ENCODE measurements around the gene SLC2A9.

The SLC2A9 gene

GRCh38 chr4:10020871-10021652 lies at the start of gene SLC2A9:
SLC2A9 (minus strand) TSS chr4:10021497; CDS start chr4:10021429, 68 bp downstream.
- no peak for DNase-seq (ENCODE audit: low read depth)

DNA sequence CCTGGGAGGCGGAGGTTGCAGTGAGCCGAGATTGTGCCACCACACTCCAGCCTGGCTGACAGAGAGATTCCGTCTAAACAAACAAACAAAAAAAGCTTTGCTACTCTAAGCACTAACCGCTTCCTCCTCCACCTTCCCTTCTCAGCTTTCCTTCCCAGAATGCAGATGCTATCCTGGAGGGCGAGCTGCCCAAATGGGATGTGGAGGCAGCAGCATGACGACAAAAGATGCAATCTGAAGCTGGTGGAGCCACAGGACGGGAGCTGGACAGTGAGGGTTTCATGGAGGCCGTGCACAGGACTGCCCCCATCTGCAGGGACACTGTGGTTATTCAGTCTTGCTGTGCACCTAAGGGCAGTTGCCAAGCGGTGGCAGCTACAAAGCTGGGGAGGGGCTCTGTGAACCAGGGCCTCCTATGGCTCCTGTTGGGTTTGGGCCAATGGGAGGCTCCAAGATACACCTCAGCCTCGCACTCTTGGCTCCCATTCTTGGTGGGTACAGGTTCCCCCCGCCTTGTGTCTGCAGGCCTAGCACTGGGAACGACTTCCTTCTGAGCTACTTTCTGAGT lies 47.9 kb upstream of the SLC2A9 start:
- DNase-seq (ENCODE audit: low read depth), result no peak

- no peak for DNase-seq (ENCODE audit: low read depth)
These were observed 45.7 kb upstream of the SLC2A9 start for GRCh38 chr4:10066670-10067651.

GRCh38 chr4:10066206-10066605 lies 44.9 kb upstream of the SLC2A9 start:
- DNase-seq (ENCODE audit: low read depth), result no peak

- no peak for DNase-seq (ENCODE audit: low read depth)
These were observed 42.4 kb upstream of the SLC2A9 start for GRCh38 chr4:10063544-10064300.

- DNase-seq (ENCODE audit: low read depth), result no peak
These were observed 40.5 kb upstream of the SLC2A9 start for GRCh38 chr4:10061650-10062415.

DNA sequence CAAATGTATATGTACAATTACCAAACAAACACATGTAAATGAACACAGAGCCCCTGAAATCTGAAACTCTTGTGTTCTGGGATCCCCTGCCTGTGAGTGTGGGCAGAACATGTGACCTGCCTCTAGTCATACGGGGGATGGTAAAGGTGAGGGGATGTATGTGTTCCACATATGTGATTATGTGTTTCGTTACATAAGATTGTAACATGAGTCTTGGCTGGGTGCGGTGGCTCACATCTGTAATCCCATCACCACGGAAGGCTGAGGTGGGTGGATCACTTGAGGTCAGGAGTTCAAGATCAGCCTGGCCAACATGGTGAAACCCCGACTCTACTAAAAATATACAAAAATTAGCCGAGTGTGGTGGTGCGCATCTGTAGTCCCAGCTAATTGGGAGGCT lies 37.1 kb upstream of the SLC2A9 start:
- DNase-seq (ENCODE audit: low read depth), result no peak

DNA sequence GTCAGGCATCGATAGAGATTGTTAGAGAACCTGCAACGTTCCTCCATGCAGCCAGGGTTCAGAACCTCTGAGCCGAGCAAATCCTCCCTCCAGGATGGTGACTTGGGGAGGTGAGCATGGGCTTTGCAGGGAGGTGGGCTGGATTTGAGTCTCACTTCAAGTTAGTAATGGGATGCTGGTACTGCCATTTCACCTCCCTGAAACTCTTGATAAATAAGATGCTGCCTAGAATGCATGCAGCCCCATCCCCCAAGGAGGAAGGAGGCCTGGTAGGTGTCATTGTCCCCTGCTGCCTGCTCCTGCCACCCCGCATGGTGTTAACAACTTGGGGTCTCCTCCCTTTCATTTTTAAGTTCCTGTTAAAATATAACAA lies 35.7 kb upstream of the SLC2A9 start:
- DNase-seq (ENCODE audit: low read depth), result no peak

DNA sequence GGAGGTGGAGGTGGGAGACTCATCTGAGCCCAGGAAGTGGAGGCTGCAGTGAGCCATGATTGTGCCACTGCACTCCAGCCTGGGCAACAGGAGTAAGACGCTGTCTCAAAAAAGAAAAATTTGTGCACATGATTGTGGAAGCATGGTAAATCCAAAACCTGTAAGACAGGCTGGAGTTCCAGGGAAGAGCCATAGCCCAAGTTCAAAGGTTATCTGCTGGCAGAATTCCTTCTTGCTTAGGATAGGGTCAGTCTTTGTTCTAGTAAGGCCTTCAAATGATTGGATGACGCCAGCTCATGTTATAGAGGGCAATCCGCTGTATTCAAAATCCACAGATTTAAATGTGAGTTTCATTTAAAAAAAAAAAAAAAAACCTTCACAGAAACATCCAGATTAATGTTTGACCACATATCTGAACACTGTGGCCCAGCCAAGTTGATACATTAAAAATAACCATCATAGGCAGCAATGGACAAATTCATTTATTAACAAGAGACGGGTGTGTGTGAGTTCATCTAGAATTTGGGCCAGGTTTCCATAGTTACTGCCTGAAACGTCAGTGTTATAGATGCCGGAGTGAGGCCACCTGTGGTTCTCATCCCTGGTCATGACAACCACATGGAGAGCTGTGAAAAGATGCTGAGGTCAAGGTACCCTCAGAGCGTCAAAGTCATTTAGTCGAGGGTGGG lies 35.2 kb upstream of the SLC2A9 start:
- DNase-seq (ENCODE audit: low read depth), result no peak

GRCh38 chr4:10055871-10056270 lies 34.6 kb upstream of the SLC2A9 start:
- no peak for DNase-seq (ENCODE audit: low read depth)

GRCh38 chr4:10054571-10055041 lies 33.3 kb upstream of the SLC2A9 start:
- DNase-seq (ENCODE audit: low read depth), result no peak

DNA sequence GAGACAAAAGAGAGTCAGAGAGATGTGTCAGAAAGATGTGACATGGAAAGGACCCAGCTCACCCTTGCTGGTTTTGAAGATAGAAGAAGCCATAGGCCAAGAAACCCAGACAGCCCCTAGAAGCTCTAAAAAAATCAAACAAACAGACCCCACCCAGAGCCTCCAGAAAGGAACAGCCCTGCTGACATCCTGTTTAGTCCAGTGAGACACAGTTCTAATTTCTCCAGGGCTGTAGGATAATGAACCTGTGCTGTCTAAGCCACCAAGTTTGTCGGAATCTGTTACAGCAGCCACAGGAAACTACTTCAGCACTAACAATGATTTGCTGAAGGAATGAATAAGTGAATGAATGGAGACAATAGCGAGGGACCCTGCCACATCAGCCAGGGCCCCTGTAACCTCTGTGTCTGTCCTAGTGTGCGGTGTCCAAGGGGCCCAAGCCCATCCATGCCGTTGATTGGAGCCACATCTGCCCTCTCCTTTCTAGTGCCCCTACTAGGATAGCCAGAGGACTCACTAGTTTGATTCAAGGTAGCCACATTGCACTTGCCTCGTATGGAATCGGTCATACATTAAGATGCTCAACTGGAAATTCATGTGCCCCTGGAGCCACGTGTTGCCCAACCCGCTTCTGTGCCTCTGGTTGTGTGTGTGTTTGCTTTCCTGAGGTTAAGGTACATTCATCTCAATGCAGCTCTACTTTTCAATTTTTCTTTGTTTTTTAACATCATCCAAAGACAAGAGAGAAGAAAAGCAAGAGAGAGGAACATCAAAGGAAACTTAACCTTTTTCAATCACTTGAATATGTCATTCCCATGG lies 32.5 kb upstream of the SLC2A9 start:
- no peak for DNase-seq (ENCODE audit: low read depth)

GRCh38 chr4:10051517-10052135 lies 30.3 kb upstream of the SLC2A9 start:
- no peak for DNase-seq (ENCODE audit: low read depth)

- DNase-seq (ENCODE audit: low read depth), result no peak
These were observed 29.4 kb upstream of the SLC2A9 start for GRCh38 chr4:10050721-10051120.

- DNase-seq (ENCODE audit: low read depth), result no peak
These were observed 29.0 kb upstream of the SLC2A9 start for GRCh38 chr4:10050261-10050661.

DNA sequence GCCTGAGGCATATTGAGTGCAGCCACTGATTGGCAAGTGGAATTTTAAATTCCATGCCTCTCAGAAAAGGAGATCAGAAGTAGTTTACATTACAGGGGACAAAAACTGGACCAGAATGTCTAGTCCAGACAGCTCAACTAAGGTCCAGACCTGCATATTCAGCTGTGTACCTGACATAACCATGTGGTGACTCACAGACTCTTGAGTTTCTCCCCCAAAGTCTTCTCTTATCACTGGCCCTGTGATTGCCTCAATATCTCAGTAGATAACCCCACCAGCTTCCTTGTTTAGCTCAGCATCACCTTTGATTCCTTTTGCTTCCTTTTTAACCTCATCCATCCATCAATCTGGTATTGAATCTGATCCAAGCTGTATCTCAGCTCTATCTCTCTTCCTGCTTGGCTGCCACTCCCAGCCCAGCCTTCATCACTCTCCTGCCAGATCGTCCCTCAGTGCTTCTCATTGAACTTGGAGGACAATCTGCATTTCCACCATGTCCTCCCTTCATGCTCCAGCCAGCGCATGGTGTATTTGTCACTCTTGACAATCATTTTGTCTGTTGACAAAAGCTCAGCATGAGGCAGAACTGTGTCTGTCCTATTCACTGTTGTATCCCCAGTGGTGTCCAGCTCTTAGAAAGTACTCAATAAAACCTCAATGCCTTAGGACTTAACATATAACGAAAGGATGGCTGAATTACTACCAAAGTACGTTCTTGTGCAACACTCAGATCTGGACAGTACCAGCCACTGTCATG lies 27.8 kb upstream of the SLC2A9 start:
- no peak for DNase-seq (ENCODE audit: low read depth)

GRCh38 chr4:10047967-10048366 lies 26.7 kb upstream of the SLC2A9 start:
- no peak for DNase-seq (ENCODE audit: low read depth)

DNA sequence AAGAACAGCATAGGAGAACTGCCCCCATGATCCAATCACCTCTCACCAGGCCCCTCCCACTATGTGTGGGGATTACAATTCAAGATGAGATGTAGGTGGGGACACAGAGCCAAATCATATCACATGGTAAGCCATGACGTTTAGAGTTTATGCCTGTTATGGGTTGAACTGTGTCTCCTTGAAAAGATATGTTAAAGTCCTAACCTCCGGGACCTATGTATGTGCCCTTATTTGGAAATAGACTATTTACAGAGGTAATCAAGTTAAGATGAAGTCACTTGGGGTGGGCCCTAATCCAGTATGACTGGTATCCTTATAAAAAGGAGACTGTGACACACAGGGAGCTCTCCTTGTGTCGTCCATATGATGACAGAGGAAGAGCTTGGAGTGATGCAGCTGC lies 25.2 kb upstream of the SLC2A9 start:
- DNase-seq (ENCODE audit: low read depth), result no peak
